ENCODE measurements around the gene PRKD1.

GRCh38 chr14:29814156-29815015 is 113.3 kb downstream of the PRKD1 start:
- TF ChIP-seq EP300 (IDR thresholded peaks at IDR 0.05) (no peak), CTCF (IDR thresholded peaks at IDR 0.05) (no peak), POLR2A (IDR thresholded peaks at IDR 0.05) (no peak)

Measured in tibial nerve (tissue), 4 donors.